ENCODE results near the gene OR8D2.
"Not testable (repeated sequence)": the region's sequence is repeated elsewhere in the genome, so short reads cannot be mapped to it uniquely, and the experiment has no call there.

Gene OR8D2

DNA sequence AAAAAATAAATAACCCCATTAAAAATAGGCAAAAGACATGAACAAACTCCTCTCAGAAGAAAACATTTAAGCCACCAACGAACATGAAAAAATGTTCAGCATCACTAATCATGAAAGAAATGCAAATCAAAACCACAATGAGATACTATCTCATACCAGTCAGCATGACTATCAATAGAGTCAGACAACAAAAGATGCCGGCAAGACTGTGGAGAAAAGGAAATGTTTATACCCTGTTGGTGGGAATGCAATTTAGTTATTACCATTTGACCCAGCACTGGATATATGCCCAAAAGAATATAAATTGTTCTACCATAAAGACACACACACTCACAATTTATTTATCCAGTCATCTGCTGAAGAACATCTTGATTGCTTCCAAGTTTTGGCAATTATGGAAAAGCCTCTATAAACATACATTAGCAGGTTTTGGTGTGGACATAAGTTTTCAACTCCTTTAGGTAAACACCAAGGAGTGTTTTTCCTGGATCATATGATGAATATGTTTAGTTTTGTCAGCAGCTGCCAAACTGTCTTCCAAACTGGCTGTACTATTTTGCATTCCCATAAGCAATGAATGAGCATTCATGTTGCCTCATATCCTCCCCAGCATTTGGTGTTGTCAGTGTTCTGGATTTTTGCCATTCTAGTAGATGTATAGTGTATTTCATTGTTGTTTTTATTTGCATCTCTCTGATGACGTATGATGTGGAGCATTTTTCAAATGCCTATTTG lies 34.2 kb downstream of the OR8D2 start:
- DNase-seq, result no peak

DNA sequence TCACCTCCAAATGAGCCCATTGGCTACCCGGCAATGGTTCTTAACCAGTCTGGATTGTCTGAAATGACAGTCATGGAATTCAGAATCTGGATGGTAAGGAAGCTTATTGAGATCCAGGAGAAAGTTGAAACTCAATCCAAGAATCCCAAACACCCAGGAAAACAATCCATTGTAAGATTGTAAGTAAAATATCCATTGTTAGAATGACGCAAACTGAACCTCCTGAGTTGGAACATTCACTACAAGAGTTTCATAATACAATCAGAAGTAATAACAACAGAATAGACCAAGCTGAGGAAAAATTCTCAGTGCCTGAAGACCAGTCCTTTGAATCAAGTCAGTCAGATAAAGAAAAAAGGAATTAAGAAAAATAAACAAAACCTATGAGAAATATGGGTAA lies 41.7 kb downstream of the OR8D2 start:
- DNase-seq, result no peak

DNA sequence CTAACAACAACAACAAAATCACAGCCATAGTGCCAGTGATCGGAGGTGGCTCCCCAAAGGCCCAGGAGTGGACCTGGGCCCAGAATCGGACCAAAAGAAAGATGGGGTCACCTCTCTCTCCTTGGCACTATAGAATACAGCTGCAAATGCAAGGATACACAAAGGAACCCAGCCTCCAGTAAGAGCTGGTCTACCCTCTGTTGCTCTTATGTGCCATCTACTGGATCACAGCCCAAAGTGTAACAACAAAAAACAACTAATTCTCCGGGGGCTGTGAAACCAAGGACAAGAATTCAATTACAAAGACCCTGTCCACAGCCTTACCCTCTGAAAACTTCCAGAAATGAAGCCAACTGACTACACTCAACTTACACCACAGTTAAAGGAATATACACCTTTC lies 42.2 kb downstream of the OR8D2 start:
- DNase-seq, result no peak

DNA sequence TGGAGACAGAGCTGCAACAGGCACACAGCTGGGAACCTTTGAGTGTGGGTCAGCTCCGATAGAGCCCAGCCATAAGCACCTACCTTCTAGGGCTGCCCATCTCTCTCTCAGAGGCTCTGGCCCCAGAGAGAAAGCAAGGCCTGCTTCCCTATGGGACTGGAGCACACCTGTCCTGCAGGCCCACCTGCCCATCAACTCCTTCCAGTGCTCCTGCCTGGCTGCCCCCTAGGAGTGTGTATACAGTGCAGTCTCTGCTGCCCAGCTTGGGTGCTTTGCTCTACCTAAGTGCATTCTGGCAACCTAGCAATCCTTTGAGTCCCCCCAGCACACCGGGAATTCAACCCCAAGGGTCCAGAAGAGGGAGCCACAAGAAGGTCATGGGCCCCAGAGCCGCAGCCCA lies 42.8 kb downstream of the OR8D2 start:
- no peak for DNase-seq

DNA sequence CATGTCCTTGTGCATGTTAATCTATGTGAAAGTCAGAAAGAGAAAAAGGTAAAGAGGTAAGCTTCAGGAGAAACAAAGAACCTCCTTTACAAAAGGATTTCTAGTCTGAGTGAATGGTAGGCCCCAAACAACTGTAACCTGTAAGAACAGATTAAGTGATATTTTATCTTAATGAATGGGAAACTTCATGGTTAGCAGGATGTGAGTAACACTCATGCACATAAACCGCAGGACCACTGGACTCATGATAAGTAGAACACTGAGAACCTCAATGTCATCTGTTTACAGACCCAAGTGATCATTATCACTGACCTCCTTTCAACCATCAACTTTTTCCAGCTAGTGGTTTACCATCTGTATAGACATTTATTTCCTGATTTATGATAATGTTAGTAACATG lies 43.9 kb downstream of the OR8D2 start:
- DNase-seq, result no peak

DNA sequence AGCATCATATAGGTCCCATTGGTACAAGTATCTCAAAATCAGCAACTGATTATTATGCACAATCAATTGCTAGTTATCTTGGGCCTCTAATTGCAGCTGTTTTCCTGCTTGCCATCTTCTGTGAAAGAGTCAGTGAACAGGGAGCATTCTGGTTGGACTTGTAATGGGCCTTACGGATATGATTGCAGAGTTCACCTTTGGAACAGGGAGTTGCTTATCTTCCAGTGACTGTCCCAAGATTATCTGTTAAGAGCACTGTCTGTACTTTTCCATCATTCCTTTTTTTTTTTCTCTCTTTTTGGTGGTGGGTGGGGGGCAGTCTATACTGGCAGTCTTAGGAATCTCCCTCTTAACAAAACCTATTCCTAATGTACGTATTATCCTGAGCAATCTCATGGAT lies 46.0 kb downstream of the OR8D2 start:
- DNase-seq, result no peak

DNA sequence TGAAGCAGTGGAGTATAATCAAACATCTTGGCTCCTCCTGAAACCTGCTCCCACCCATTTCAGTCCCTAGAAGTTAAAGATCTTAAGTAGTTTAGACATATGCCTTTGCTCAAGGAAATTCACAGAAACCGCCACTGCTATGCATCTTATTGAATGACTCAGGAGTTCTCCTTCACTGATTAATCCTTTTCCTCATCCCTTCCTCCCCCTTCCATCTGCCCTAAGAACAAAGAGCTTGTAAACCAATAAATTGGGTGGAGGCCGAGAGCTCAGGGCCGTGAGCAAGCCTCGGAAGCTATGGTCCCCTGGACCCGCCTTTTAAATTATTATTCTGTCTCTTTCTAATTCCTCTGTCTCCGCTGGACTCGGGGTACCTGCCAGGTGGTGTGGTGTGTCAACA lies 49.1 kb downstream of the OR8D2 start:
- DNase-seq, result not testable (repeated sequence)
